Sigmoid colon (tissue), 4 donors: ENCODE results near the gene SGTA.

Experiments used
- EP300 ChIP-seq, 4 donors: sonication (generic); formaldehyde crosslinking; IDR thresholded peaks; one replicate each; pipeline ENCODE4 v1.6.1; 2017; ENCODE audit warnings: antibody characterized with exemption in 4 of 4
- POLR2A ChIP-seq, 2 donors: fragments of 450-650 bp; IDR thresholded peaks; one replicate each; pipeline ENCODE4 v1.6.1; 2016; ENCODE audit warnings: antibody characterized with exemption in 2 of 2, mild to moderate bottlenecking in 2 of 2, moderate library complexity in 2 of 2
- POLR2AphosphoS5 ChIP-seq, 4 donors: sonication (generic); formaldehyde crosslinking; IDR thresholded peaks; one replicate each; pipeline ENCODE4 v1.6.1; 2017; ENCODE audit warnings: antibody characterized with exemption in 4 of 4
- TF ChIP-seq, protein P1 (sequence below), 4 experiments: fragments of 450-650 bp in 3 of 4; fragments of 200-600 bp in 1 of 4; IDR thresholded peaks; one replicate each; pipeline ENCODE4 v1.5.1; 2016 to 2019; ENCODE audit warnings: antibody characterized with exemption in 4 of 4, mild to moderate bottlenecking in 3 of 4, moderate library complexity in 2 of 4

DNA sequence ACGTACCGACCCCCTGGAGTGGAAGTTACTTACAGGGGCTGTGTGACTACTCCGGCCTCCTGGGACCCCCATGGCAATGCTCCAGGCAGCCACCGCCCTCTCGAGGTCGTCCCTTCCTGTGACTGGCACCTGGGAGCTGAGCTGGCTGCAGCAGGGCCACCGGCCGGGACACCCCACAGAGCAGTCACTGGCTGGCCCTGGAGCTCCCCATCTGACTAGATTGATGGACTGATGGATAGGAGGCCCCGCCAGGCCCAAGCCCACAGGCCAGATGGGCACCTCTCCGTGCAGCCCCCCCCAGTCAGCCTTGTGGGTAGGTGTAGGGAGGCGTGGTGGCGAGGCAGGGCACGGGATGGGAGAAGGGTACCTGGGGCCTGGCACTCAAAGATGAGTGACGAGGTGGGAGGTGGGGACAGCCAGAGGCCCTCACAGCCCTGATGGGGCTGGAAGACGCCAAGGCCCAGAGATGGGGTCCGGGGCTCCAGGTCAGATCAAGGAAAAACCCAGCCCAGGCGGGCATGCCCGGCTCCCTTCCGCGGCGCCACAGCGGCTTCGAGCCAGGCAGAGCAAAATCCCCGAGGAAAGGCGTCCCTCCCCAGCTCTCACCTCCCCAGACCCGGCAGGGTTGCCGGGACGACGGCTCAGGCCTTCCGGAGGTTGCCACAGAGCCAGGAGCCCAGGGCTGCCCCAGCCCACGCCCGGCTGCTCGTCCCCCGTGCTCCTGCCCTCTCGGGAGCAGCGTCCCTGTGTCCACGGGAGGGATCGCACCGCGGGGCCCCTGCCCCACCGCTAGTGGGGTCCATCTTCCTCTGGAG is 51.7 kb downstream of the SGTA start:
- TF ChIP-seq, protein P1, sequence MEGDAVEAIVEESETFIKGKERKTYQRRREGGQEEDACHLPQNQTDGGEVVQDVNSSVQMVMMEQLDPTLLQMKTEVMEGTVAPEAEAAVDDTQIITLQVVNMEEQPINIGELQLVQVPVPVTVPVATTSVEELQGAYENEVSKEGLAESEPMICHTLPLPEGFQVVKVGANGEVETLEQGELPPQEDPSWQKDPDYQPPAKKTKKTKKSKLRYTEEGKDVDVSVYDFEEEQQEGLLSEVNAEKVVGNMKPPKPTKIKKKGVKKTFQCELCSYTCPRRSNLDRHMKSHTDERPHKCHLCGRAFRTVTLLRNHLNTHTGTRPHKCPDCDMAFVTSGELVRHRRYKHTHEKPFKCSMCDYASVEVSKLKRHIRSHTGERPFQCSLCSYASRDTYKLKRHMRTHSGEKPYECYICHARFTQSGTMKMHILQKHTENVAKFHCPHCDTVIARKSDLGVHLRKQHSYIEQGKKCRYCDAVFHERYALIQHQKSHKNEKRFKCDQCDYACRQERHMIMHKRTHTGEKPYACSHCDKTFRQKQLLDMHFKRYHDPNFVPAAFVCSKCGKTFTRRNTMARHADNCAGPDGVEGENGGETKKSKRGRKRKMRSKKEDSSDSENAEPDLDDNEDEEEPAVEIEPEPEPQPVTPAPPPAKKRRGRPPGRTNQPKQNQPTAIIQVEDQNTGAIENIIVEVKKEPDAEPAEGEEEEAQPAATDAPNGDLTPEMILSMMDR (IDR thresholded peaks at IDR 0.05) = no peak
- no peak for TF ChIP-seq POLR2A (IDR thresholded peaks at IDR 0.05)
- no peak for TF ChIP-seq EP300 (IDR thresholded peaks at IDR 0.05)
- no peak for TF ChIP-seq POLR2AphosphoS5 (IDR thresholded peaks at IDR 0.05)
